SK-N-SH (cell line): ENCODE measurements around the gene SLAMF9. TPM values are rescaled to one million over a fixed set of nuclear protein-coding genes. Genes with fewer than 3 reads are reported as not detected.

ENCODE experiments used
- CTCF ChIA-PET: fragments of 300-600, 350-600 bp; formaldehyde crosslinking; extraction: SDS; loops from one replicate; lab custom pipeline; 2021; lab: Yijun Ruan, JAX
- POLR2A ChIA-PET: fragments of 350-600 bp; sonication (Branson Sonifier 250); formaldehyde crosslinking; extraction: SDS; loops from one replicate; lab custom pipeline; 2020; ENCODE audit warnings: antibody characterized with exemption, inconsistent platforms; lab: Yijun Ruan, JAX
- DNase-seq: peaks from one replicate; pipeline ENCODE4 v3.0.0; 2012
- H2AFZ ChIP-seq: fragments of 200-600 bp; sonication (generic); 2 replicates; pipeline ENCODE4 v1.8.1; 2016; ENCODE audit warnings: antibody characterized with exemption, mild to moderate bottlenecking, low read depth
- H3F3A ChIP-seq: fragments of 200-600 bp; sonication (generic); replicated peaks from 2 replicates; pipeline ENCODE3; 2016; ENCODE audit warnings: antibody characterized with exemption, mild to moderate bottlenecking; ENCODE audit not compliant: insufficient read depth
- H3K27ac ChIP-seq, 2 experiments: fragments of 200-500 bp in 1 of 2; fragments of 200-600 bp in 1 of 2; sonication (Bioruptor generic) in 1 of 2; sonication (generic), shearing (Covaris generic) in 1 of 2; 2 replicates each; pipeline versions ENCODE4 v1.5.1 to v1.6.1; 2014 to 2016; ENCODE audit warnings: low read depth in 2 of 2, inconsistent platforms in 1 of 2, low read length in 1 of 2, mild to moderate bottlenecking in 1 of 2, mixed read lengths in 1 of 2
- H3K27me3 ChIP-seq: fragments of 200-600 bp; sonication (generic), shearing (Covaris generic); 2 replicates; pipeline ENCODE4 v1.6.1; 2016; ENCODE audit warnings: mixed run types; ENCODE audit not compliant: insufficient read depth
- H3K36me3 ChIP-seq, 2 experiments: fragments of 200-500 bp in 1 of 2; fragments of 200-600 bp in 1 of 2; sonication (Bioruptor generic) in 1 of 2; sonication (generic) in 1 of 2; replicated peaks in 1 of 2; 2 replicates each; pipeline versions ENCODE3 to v1.5.1; 2014 to 2016; ENCODE audit warnings: low read length in 1 of 2, mild to moderate bottlenecking in 1 of 2; ENCODE audit not compliant: insufficient read depth in 2 of 2, control insufficient read depth in 1 of 2
- H3K4me1 ChIP-seq, 2 experiments: fragments of 200-500 bp in 1 of 2; fragments of 200-600 bp in 1 of 2; sonication (Bioruptor generic) in 1 of 2; sonication (generic), shearing (Covaris generic) in 1 of 2; 2 replicates each; pipeline versions ENCODE4 v1.5.1 to v1.6.1; 2014 to 2016; ENCODE audit warnings: low read depth in 1 of 2, low read length in 1 of 2, mixed run types in 1 of 2; ENCODE audit not compliant: insufficient read depth in 2 of 2, control insufficient read depth in 1 of 2
- H3K4me2 ChIP-seq: fragments of 200-600 bp; sonication (generic), shearing (Covaris generic); 2 replicates; pipeline ENCODE4 v1.6.1; 2017; ENCODE audit warnings: mixed run types
- H3K4me3 ChIP-seq, 2 experiments: fragments of 200-500 bp in 1 of 2; fragments of 200-600 bp in 1 of 2; sonication (Bioruptor generic) in 1 of 2; sonication (generic), shearing (Covaris generic) in 1 of 2; 2 replicates each; pipeline versions ENCODE4 v1.5.1 to v1.8.1; 2014 to 2016; ENCODE audit warnings: low read depth in 2 of 2, inconsistent platforms in 1 of 2, low read length in 1 of 2, mild to moderate bottlenecking in 1 of 2, mixed read lengths in 1 of 2, moderate library complexity in 1 of 2
- H3K79me2 ChIP-seq: fragments of 200-600 bp; sonication (generic); 2 replicates; pipeline ENCODE4 v1.8.1; 2017; ENCODE audit warnings: mild to moderate bottlenecking; ENCODE audit not compliant: insufficient read depth
- H3K9ac ChIP-seq: fragments of 200-600 bp; sonication (generic); 2 replicates; pipeline ENCODE4 v1.6.1; 2017; ENCODE audit warnings: mixed run types
- H3K9me2 ChIP-seq: fragments of 200-600 bp; sonication (generic); 2 replicates; pipeline ENCODE4 v1.6.1; 2017; ENCODE audit warnings: mixed run types
- H3K9me3 ChIP-seq: fragments of 200-600 bp; sonication (generic); 2 replicates; pipeline ENCODE4 v1.6.1; 2017; ENCODE audit warnings: mixed run types, mild to moderate bottlenecking, moderate library complexity
- H4K20me1 ChIP-seq: fragments of 200-600 bp; sonication (generic); 2 replicates; pipeline ENCODE4 v1.6.1; 2017; ENCODE audit warnings: mild to moderate bottlenecking, mixed run types; ENCODE audit not compliant: insufficient read depth
- GABPA ChIP-seq: IDR thresholded peaks from 2 replicates; pipeline ENCODE4 v1.4.0; 2012; ENCODE audit warnings: low read depth, mild to moderate bottlenecking
- IRF3 ChIP-seq: fragments of 150-350 bp; IDR thresholded peaks from 2 replicates; pipeline ENCODE4 v1.6.1; 2016; ENCODE audit warnings: mild to moderate bottlenecking, low read depth, low read length
- MAX ChIP-seq: IDR thresholded peaks from 2 replicates; pipeline ENCODE4 v1.4.0; 2012; ENCODE audit warnings: low read depth
- RAD21 ChIP-seq: IDR thresholded peaks from 2 replicates; pipeline ENCODE4 v1.6.1; 2012; ENCODE audit warnings: mild to moderate bottlenecking, low read length
- RCOR1 ChIP-seq: fragments of 150-350 bp; IDR thresholded peaks from 2 replicates; pipeline ENCODE4 v1.6.1; 2017; ENCODE audit warnings: antibody characterized with exemption, low read length
- SIN3A ChIP-seq: IDR thresholded peaks from 2 replicates; pipeline ENCODE4 v1.6.1; 2012; ENCODE audit warnings: low read depth, mild to moderate bottlenecking, low read length, moderate library complexity, borderline replicate concordance
- SMC3 ChIP-seq: IDR thresholded peaks from 2 replicates; pipeline ENCODE4 v1.6.1; 2012; ENCODE audit warnings: low read depth, low read length, improper control_type of control experiment
- TEAD4 ChIP-seq: IDR thresholded peaks from 2 replicates; pipeline ENCODE4 v1.4.0; 2012; ENCODE audit warnings: mild to moderate bottlenecking, borderline replicate concordance; ENCODE audit not compliant: insufficient read depth
- USF2 ChIP-seq: fragments of 150-350 bp; IDR thresholded peaks from 2 replicates; pipeline ENCODE4 v1.6.1; 2017; ENCODE audit warnings: antibody characterized with exemption, low read length, low read depth, borderline replicate concordance
- WGBS: methylation state at CpG from one replicate; pipeline ENCODE4 v1.1.6; 2017; ENCODE audit warnings: low lambda C conversion rate; 5-methylcytosine and 5-hydroxymethylcytosine counted together
- polyA plus RNA-seq, 3 experiments: library from polyadenylated mRNA; depleted of rRNA; stranded (reverse); fragments of >200 nt; gene quantifications; 2 replicates each; pipeline ENCODE4 v1.2.3, GENCODE V29; 2012

Gene SLAMF9
- polyA plus RNA-seq, 1 of the 3 experiments (the other 2 are of a cell fraction), result 0.12 TPM

- no peak overlapping the region for H3K4me2 ChIP-seq
- no peak overlapping the region for H2AFZ ChIP-seq
- H3K79me2 ChIP-seq, result no peaks in the 10 kb centered on the region
- no peaks in the 10 kb centered on the region for H3K9me3 ChIP-seq
- no peak for DNase-seq
- peaks cover 0 to 36% of the 10 kb centered on the region in 2 experiments; a peak in 1 of 4 replicates for H3K4me1 ChIP-seq
- POLR2A ChIA-PET, result no interaction called here
- no peak overlapping the region; a peak in 1 of 4 replicates for H3K27ac ChIP-seq
- H4K20me1 ChIP-seq, result no peaks in the 10 kb centered on the region
- CTCF ChIA-PET, result interaction anchor here (1.1 to 22.3 kb wide), 3 partner anchors 21 to 64 kb away, joined by 3 to 460 read pairs (median 101); no protein-coding TSS in a partner anchor
- no peak for TF ChIP-seq GABPA
- TF ChIP-seq SIN3A, result no peak
- no peak for TF ChIP-seq TEAD4
- TF ChIP-seq, all 33 proteins: peak for 0
- Histone ChIP-seq H3K27me3 (no peaks in the 10 kb centered on the region), H3K36me3 (no peaks in the 10 kb centered on the region), H3K4me3 (no peak overlapping the region), H3F3A (no peaks in the 10 kb centered on the region), H3K9me2 (no peaks in the 10 kb centered on the region), H3K9ac (no peak overlapping the region)
- WGBS, result 79% methylated on average over 8 of the region's 15 CpGs
These were observed 12.2 kb downstream of the SLAMF9 start for GRCh38 chr1:159941591-159942560.

GRCh38 chr1:159941141-159941540 is 12.9 kb downstream of the SLAMF9 start:
- H3K9me2 ChIP-seq, result no peaks in the 10 kb centered on the region
- DNase-seq, result no peak
- no peaks in the 10 kb centered on the region for H3K9me3 ChIP-seq
- CTCF ChIA-PET, result interaction anchor here (1.1 to 22.3 kb wide), 3 partner anchors 18 to 65 kb away, joined by 3 to 460 read pairs (median 3); no protein-coding TSS in a partner anchor
- H3K79me2 ChIP-seq, result no peaks in the 10 kb centered on the region
- 80% methylated on average over 4 of the region's 5 CpGs for WGBS
- no peak for TF ChIP-seq USF2
- no peak for TF ChIP-seq RAD21
- no peak for TF ChIP-seq IRF3
- TF ChIP-seq MAX, result no peak
- TF ChIP-seq RCOR1, result no peak
- TF ChIP-seq SMC3, result no peak
- no peak overlapping the region for H3K4me3 ChIP-seq
- H3K4me2 ChIP-seq, result no peak overlapping the region
- H3F3A ChIP-seq, result no peaks in the 10 kb centered on the region
- no peak overlapping the region for H2AFZ ChIP-seq
- no peaks in the 10 kb centered on the region for H4K20me1 ChIP-seq
- no peak overlapping the region for H3K9ac ChIP-seq
- peaks cover 0 to 38% of the 10 kb centered on the region in 2 experiments; a peak in 1 of 4 replicates for H3K4me1 ChIP-seq
- POLR2A ChIA-PET, result interaction anchor here (0.8 kb wide), 1 partner anchor 65 kb away, joined by 3 read pairs; no protein-coding TSS in a partner anchor
- H3K27me3 ChIP-seq, result no peaks in the 10 kb centered on the region
- H3K36me3 ChIP-seq, result no peaks in the 10 kb centered on the region
- H3K27ac ChIP-seq, result no peak overlapping the region
